Smooth muscle cell of the brain vasculature (primary cell): Measurements from ENCODE around the gene IDUA.
"Not testable (repeated sequence)": the region's sequence is repeated elsewhere in the genome, so short reads cannot be mapped to it uniquely, and the experiment has no call there.

ENCODE experiments used
- DNase-seq: peaks from one replicate; pipeline ENCODE4 v3.0.0-alpha.2; 2012; ENCODE audit warnings: low read depth, low spot score

Gene IDUA

DNA sequence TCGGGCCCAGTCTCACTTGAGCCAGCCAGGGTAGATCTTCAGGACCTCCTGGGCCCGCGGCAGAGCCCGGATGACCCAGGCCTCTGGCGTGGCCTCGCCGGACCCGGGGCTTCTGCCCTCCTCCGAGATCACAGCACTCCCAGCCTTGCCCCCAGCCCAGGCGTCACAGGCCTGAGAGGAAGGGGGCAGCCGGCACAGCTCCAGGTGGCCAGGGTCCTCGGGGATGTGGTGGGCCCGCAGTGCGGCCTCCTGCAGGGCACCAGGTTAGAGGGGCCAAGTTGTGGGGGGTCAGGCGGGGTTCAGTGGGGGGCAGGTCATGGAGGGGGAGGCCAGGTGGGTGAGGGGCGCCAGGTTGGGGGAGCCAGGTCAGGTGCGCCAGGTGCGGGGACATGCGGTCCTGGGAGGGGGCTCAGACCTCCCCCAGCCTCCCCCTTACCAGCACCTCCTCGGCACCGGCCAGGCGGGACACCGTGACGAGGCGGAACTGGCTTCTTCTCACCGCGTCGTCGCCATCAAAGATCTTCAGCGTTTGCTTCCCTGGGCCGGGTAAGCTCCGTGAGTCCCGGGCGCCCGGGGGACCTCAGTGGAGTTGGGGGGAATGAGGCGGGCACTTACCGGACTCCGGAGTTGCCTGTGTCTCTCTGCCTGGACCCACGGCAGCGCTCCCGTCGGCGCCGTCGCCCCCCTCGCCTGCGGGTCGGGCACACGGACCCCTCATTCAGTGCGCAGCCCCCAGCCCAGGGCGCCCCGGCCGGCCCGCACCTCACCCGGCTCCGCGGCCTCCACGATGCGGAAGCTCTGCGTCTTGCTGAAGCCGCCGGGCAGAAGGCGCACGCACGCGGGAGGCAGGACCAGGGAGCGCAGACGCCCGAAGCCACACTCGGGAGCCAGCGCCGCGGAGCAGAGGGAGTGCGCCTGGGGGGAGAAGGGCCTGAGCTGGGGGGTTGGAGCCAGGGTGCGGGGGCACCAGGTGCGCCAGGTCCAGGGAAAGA lies 19.4 kb upstream of the IDUA start:
- no peak for DNase-seq

DNA sequence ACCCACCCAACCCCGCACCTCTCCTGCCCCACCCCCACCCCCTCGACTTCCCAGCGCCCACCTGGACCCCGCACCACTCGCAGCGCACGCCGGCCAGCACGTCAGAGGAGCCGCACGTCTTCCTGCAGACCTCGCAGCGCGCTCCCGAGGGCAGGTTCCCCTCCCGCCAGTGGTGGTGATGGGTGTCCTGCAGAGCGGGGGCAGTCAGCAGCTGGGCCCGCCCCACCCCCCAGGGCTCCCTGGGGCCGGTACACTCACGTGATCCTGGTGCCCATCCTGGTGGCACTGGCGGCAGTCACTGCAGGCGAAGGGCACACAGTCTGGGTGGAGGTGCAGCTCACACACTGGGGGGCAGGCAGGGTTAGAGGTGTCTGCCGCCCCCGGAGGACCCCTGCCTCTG lies 18.6 kb upstream of the IDUA start:
- DNase-seq: no peak

DNA sequence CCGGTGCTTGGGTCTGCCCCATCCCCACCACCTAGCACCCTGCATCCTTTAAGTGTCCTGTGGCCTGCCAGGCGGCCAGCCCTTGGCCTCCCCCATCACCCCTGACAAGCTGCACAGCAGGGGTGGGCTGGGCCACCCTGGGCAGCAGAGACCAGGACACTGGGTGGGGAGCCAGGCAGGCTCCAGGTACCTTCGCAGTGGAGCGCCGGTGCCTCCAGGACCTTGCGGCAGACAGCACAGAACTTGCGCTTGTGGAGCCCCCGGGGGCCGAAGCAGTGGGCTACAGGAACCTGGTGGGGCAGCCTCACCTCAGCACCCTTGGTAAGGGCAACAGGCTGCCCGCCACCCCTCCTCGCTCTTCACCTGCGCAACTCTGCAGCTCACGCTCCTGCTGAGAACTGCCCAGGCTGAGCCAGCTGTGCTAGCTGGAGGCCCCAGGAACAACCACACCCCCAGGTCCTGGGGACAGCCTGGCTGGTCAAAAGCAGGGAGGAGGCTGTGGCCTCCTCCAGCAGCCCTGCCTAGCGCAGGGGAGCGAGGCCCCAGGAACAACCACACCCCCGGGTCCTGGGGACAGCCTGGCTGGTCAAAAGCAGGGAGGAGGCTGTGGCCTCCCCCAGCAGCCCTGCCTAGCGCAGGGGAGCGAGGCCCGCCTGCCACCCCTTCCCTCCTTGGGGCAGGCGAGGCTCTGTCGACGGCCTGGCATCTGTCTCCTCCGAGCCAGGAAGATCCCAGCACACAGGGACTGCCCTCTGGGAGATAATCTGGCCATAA lies 18.0 kb upstream of the IDUA start:
- DNase-seq: no peak

DNA sequence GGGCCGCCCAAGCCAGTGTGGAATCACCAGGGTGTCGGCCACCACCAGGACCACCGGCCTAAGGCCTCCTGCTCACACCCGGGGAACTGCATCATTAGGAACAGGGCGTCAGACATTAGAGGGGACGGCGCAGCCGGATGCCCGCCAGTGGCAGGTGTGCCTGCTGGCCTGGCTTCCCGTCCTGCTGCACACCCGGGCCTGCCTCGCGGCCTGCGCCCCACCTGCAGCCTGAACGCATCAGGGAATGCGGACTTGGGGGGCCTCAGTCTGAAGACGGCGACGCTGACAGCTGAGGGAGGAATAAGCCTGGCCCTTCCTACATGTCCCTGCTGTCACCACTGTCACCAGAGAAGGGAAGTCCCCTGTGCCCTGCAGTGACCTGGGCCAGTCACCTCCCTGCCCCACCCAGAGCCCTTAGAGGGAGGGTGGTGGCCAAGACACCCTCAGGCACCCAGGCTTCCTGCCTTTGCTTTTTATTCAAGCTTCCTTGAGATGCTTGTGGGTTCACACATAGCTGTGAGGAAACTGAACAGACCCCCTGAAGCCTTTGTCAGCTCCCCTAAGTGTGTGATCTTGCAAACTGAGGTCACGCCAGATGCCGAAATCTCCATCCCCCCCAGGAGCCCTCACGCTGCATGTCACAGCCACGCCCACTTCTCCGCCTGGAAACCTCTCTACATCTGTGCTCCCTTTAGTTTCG lies 16.6 kb upstream of the IDUA start:
- DNase-seq: no peak

DNA sequence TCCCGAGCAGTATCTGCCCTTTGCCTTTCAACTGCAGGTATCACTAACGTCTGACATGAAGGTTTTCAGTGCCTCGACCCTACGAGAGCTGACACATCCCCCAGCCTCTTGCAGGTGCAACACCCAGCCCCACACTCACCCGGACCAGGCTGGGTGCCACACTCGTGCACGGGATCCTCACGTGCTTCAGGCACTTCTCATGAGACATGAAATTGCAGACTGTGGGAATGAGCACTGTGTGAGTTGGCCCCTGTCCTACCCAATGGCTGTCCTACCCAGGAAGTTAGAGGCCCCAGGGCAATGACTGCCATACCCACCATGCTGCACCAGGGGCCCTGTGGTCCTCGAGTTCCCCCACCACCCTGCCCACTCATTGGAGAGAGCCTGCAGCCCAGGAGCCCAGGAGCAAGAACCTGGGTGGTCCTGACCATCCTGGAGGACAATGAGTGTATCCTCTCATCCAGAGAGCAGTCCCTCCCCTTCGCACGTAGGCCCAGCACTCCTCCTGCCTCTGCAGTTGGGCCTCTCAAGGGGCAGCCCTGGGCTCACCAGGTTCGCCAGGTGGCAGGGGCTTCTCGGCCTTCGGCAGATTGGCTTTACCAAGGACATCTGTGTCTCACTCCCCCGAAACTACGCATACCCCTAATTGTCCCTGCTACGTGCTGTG lies 15.9 kb upstream of the IDUA start:
- no peak for DNase-seq

DNA sequence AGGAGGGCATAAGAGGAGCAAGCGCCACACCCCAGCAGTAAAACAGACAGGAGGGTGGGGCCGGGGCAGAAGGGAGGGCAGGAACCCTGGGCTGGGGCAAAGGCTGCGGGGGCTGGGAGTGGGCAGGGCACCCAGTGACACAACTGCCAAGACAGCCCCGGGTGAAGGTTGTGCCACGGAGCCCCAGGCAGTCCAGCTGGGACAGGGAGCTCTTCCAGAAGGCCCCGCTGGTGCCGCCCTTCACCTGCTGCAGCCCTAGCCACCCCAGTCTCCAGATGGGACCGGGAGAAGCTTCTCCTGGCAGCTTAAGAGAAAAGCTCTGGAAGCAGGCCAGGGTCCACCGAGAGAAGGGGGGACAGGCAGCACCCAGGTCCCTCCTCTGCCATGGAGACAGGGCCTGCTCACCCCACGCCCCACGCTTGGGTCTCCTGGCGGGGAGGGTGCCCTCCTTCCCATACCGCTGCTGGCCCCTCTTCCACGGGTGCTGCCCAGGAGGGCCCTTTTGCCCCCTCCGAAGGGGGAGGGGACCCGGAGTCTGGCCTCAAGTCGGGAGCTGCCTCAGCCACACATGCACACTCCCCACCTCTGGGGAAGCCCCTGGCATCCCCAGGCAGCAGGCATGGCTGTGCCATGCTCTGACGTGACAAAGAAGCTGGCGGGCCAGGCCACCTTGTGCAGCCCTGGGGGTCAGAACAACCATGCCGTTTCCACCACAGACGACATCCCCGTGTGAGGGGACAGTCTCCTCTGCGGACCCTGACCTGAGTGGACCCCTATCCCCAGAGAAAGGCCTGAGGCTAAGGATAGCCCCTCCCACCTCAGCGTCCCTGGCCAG lies 15.0 kb upstream of the IDUA start:
- no peak for DNase-seq

DNA sequence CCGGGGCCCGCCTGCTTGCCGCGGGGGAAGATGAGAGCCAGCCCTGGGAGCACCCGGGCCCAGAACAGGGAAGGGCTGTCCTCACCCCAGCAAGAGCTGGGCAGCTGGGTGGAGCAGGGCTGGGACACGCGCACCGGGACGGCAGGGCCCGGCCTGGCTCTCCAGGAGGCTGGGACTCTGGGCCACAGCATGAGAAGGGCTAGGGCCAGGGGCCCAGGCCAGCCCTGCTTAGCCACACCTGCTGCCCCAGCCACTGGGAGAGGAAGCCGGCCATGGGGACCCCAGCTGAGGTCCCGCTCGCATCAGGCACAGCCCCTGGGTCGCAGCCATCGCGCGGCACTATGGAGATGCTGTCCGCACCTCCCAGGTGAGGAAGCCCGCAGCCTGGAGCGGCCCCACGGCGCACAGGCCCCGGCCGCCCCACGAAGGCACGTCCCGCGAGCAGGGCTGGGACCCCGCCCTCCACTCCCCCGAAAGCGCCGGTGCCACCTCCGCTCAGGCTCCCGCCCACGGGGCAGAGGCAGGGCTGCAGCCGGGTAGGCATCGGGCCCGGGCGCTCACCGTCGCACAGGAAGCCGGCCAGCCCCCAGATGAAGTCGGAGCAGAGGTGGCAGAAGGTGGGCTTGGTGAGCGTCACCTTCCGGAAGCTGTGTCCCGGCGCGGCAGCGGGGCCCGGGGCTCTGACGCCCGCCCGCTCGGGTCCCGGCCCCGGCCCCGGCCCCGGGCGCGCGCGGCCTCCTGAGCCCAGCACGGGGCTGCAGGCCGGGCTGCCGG lies 14.0 kb upstream of the IDUA start:
- DNase-seq: no peak

DNA sequence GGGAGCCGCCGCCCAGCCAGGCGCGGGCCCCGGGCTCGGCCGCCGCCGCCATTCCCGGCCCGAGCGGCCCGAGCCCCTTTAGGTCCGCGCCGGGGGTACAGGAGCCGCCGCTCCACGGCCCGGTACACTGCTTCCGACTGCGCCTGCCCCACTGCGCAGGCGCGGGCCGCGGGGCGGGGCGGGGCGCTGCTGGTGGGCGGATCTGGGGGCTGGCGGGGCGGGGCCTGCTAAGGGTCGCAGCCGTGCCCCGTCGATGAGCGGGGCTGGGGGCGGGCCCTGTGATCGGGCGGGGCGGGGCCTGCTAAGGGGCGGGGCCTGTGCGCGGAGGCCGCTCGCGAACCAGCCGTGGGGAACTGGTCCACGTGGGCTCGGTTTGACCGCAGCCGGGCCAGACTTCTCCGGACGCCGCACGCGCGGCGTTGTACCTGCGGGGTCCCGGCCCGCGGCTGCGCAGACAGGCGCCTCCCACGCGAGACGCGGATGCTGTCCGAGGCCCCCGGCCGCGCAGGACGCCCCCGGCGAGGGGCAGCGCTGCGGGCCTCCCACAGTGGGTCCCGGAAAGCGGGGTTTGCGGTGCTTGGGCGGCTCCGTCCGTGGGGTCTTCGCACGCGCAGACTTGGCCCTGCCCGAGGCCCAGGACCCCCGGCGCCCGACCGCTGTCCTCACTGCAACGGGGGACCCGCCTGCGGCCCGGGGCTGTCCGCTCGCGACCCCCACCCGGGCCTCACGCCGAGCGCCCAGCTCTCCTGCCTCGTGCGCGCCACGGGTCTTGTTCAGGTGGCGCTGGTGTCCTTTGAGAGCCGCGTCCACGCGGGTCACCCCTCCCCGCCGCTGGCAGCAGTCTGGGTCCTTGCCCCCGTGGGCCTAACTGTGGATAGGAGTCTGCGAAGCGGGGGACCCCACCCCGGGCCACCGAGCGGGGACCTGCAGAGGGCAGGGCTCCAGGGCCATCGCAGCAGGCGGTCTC lies 13.1 kb upstream of the IDUA start, which contains the start of gene DGKQ:
Gene DGKQ, minus strand, starts transcription at position 139 of the 967 bp plus-strand sequence. Its CDS starts 87 bp downstream, at position 52.
- peak; percentile 41 for DNase-seq

DNA sequence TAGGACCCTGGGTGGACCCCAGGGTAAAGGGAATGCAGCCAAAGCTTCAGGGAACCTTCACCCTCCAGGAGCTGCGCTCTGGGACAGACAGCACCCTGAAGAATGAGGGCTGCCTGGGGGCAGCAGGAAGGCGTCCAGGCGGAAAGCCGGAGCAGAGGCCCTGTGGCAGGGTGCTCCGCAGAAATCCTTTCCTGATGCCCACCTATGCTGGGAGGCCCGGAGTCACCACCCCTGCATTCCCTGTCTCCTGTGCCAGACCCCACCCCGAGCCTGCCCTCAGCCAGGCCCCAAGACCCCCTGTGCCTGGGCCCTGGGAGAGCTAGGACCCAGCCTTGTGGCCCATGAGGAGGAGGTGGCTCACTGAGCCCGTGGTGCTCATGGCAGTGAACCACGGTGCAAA lies 12.2 kb upstream of the IDUA start:
- no peak for DNase-seq

DNA sequence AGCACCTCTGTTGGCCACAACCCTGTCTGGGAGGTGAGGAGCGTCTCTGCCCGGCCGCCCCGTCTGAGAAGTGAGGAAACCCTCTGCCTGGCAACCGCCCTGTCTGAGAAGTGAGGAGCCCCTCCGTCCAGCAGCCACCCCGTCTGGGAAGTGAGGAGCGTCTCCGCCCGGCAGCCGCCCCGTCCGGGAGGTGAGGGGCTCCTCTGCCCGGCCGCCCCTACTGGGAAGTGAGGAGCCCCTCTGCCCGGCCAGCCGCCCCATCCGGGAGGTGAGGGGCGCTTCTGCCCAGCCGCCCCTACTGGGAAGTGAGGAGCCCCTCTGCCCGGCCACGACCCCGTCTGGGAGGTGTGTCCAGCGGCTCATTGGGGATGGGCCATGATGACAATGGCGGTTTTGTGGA lies 10.8 kb upstream of the IDUA start:
- DNase-seq: not testable (repeated sequence)

DNA sequence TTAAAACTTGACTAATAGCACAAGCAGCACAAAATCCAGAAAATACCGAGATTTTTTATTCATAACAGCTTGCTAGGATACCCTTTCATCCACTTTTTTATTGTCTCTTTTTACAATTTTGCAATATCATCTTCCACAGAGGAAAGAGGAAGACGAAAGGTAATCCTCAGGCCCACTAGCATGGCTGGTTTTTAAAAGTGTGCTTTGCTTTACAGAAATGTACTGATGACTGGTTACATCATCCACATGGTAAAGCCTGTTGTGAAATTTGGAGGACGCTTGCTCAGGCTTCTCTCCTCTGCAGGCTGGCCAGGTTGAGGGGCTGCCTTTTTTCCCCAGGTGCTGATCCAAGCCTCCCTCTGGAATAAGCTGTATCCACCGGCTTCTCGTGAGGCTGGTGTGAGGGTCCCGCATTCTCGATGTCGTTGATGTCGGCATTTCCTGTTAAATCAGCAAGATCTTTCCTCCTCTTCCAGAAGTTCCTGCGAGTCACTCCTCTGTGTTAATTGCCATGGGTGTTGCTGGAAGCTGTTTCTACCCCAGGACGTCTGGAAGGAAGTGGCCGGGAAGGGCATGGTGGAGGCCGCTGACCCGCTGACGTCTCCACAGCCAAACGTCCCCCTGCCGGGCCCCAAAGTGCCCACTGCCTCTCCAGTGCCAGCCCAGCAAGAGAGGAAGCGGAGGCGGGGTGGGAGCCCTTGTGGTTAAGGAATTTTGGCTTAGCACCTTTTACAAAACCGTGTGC lies 7.7 kb upstream of the IDUA start:
- no peak for DNase-seq

DNA sequence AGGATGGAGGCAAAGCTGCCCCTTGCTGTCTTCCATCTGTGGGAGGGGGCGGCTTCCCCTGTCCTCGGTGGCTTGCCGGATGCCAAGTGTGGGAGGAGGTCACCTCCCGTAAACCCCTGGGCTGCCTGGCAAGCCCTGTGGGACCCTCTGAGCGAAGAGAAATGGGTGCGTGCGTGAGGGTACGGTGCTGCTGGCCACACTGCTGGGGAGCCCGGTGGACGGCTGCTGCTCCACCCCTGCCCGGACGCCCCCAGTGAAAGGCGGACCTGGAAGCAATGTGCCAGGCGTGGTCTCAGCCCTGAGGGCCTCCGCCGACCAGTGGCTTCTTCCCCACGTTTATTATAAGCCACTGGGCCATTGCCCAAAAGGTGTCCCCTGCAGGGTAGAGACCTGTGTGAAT lies 4.6 kb upstream of the IDUA start:
- DNase-seq: no peak

DNA sequence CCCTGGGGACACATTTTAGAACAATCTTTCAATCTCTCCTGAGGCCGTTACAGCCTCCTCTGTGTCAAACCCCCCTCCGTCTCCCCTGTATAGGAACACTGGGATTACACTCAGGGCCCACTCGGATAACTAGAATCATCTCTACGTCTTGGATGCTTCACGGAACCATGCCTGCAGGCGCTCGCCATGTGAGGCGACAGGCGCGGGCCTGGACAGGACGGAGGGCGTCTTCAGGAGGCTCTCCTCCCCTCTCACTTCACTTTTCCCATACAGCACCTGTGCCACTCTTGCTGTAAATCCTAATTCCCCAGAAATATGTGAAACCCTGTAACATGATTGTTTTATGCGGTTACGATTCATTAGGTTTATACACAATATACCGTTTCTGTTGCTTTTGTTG lies 4.0 kb upstream of the IDUA start:
- DNase-seq: no peak

DNA sequence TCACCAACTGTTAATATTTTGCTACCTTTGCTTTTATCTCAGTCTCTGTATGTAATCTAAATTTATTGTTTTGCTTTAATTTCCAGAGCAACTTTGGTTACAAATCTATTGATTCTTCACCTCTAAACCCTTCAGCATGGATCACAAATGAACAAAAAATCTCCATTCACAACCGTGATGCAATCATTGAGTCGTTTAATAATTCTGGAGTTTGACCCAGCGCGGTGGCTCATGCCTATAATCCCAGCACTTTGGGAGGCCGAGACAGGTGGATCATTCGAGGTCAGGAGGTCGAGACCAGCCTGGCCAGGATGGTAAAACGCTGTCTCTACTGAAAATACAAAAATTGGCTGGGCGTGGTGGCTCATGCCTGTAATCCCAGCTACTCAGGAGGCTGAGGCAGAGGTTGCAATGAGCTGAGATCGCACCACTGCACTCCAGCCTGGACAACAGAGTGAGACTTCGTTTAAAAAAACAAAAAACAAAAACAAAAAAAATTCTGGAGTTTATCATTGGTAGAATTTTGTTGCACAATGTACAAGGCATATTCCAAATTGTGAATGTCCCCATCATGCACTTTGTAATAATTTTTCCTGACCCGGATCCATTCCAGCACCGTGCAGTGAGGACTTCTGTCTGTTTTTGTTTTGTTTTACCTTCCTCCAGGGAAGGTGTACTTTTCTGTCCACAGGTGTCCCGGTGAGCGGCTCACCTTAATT lies 2.3 kb upstream of the IDUA start:
- DNase-seq: no peak

DNA sequence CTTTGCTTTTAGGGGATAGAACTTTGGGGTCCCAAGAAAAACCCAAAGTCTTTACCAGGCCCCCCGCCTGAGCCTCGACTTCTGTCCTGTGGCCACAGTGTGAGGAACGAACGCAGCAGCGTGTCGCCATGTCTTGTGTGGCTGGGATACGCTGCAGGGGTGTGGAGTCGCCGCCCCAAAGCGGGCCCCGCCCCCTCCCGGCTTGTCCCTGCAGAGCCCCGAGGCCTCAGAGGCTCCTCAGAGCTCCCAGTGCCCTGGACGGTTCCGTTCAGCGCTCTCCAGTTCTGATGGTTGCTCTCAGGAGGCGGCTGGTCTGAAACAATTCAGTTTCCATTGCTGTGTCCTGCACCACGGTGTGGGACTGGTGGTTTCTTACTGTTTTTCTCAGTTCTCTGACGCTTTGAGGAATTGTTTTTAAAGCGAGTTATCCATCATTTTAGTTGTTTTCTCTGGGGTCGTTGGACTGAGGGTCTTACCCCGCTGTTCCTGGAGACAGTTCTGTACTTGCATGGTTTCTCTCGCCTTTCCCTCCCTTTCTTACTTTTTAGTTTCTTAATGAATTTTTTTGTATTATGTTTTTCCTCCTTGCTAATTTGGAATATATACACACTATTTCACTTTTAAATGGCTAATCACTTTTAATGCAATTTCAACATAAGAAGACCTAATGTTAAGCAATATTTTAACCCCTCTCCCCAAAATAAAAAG lies 1.6 kb upstream of the IDUA start:
- DNase-seq: no peak

DNA sequence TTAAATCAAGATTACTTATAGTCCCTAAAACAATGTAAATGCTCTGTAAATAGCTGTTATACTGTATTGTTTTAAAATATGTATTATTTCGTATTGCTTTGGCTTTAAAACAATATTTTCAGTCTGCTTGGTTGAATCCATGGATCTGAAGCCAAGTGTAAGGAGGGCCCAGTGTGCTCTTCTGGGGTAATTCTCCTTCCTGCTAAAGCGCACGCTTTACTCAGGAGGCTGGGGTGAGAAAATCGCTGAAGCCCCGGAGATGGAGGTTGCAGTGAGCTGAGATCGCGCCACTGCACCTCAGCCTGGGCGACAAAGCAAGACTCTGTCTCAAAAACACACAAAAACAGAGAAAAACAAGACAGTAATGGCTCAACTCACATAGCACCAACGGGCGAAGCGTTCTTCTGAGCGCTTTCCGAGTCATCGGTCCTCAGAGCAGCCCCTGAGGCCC lies 391 bp upstream of the IDUA start:
- DNase-seq: no peak
